CD4-positive, alpha-beta T cell (primary cell): ENCODE results near the gene COL16A1. TPM values are rescaled to one million over a fixed set of nuclear protein-coding genes. Genes with fewer than 3 reads are reported as not detected.

Source experiments
- ATAC-seq: fragments of 200-7000 bp; cut with Tn5 transposase; one replicate; pipeline ENCODE4 v1.10.0; 2022; ENCODE audit warnings: mild to moderate bottlenecking; ENCODE audit not compliant: poor library complexity
- CTCF ChIA-PET: fragments of 350-600 bp; sonication (Branson Sonifier 250); formaldehyde crosslinking; loops from one replicate; lab custom pipeline; 2021; ENCODE audit warnings: antibody characterized with exemption, inconsistent platforms; lab: Charles Lee
- POLR2A ChIA-PET: fragments of 350-600 bp; sonication (Branson Sonifier 250); formaldehyde crosslinking; loops from one replicate; lab custom pipeline; 2021; ENCODE audit warnings: antibody characterized with exemption, inconsistent platforms; lab: Charles Lee
- DNase-seq, 14 experiments: peaks; one replicate each; pipeline ENCODE4 v3.0.0-alpha.2; 2013 to 2020; ENCODE audit warnings: mixed read lengths in 2 of 14
- H3K27ac ChIP-seq, 2 donors: one replicate each; pipeline versions ENCODE4 v1.5.1 to v1.7.0; 2013; ENCODE audit warnings: low read length in 2 of 2, low read depth in 1 of 2, mild to moderate bottlenecking in 1 of 2
- H3K27me3 ChIP-seq, 2 experiments: 1 replicate in 1 of 2; 2 replicates in 1 of 2; pipeline versions ENCODE4 v1.6.1 to v1.7.0; 2013; ENCODE audit warnings: low read length in 2 of 2, control low read depth in 1 of 2, mild to moderate bottlenecking in 1 of 2, moderate library complexity in 1 of 2; ENCODE audit not compliant: insufficient read depth in 2 of 2, control insufficient read depth in 1 of 2
- H3K36me3 ChIP-seq: one replicate; pipeline ENCODE4 v1.6.1; 2013; ENCODE audit warnings: low read length, control low read depth; ENCODE audit not compliant: insufficient read depth
- H3K4me1 ChIP-seq: one replicate; pipeline ENCODE4 v1.6.1; 2013; ENCODE audit warnings: low read length, control low read depth; ENCODE audit not compliant: insufficient read depth
- H3K4me3 ChIP-seq: one replicate; pipeline ENCODE4 v1.5.1; 2013; ENCODE audit warnings: mild to moderate bottlenecking, low read length, moderate library complexity
- H3K9me3 ChIP-seq, 2 experiments: 1 replicate in 1 of 2; 2 replicates in 1 of 2; pipeline versions ENCODE4 v1.6.1 to v1.7.0; 2013; ENCODE audit warnings: low read length in 2 of 2, mild to moderate bottlenecking in 2 of 2, control low read depth in 1 of 2, moderate library complexity in 1 of 2; ENCODE audit not compliant: control insufficient read depth in 1 of 2, insufficient read depth in 1 of 2
- H3K27ac Mint-ChIP-seq: one replicate; pipeline ENCODE4 v1.8.0; 2020; ENCODE audit warnings: mixed read lengths
- H3K27me3 Mint-ChIP-seq: one replicate; pipeline ENCODE4 v1.8.0; 2021; ENCODE audit warnings: mixed read lengths
- H3K36me3 Mint-ChIP-seq: one replicate; pipeline ENCODE4 v1.8.0; 2021; ENCODE audit warnings: low read depth, mixed read lengths
- H3K4me1 Mint-ChIP-seq: one replicate; pipeline ENCODE4 v1.8.0; 2021; ENCODE audit warnings: low read depth, mixed read lengths
- H3K4me3 Mint-ChIP-seq: one replicate; pipeline ENCODE4 v1.8.0; 2020; ENCODE audit warnings: mild to moderate bottlenecking, mixed read lengths
- H3K9me3 Mint-ChIP-seq: one replicate; pipeline ENCODE4 v1.8.0; 2020; ENCODE audit warnings: mixed read lengths
- intact Hi-C, 2 experiments: fragments of 100-400 bp; cut with DNase I in 1 of 2; cut with micrococcal nuclease in 1 of 2; formaldehyde crosslinking; loops; one replicate each; pipeline versions ENCODE4 v1.15.1 to v1.9.0; 2023 to 2025; cut with DNase I, micrococcal nuclease
- total RNA-seq, 174 experiments: library from RNA in 2 of 174; stranded (reverse) in 2 of 174; gene quantifications; one replicate each; pipeline ENCODE4 v1.2.3 and lab custom pipeline; 2021 to 2026
- TF ChIP-seq, protein P1 (sequence below): fragments of 200-600 bp; IDR thresholded peaks from one replicate; pipeline ENCODE4 v1.8.0; 2022; ENCODE audit warnings: antibody characterized with exemption, mild to moderate bottlenecking

Gene COL16A1
- total RNA-seq, 2 experiments from 2014 or later = not detected

GRCh38 chr1:31648190-31648589 is 55.6 kb downstream of the COL16A1 start:
- peaks cover 29% of the 10 kb centered on the region for H3K4me1 Mint-ChIP-seq
- CTCF ChIA-PET = no interaction called here

GRCh38 chr1:31647106-31647505 is 56.7 kb downstream of the COL16A1 start:
- no peaks in the 10 kb centered on the region for H3K9me3 ChIP-seq
- H3K27ac ChIP-seq = no peak overlapping the region
- H3K4me3 ChIP-seq = no peak overlapping the region
- no peak for DNase-seq
- H3K36me3 ChIP-seq = no peaks in the 10 kb centered on the region
- ChIA-PET POLR2A (no interaction called here), CTCF (interaction anchor here (1.4 kb wide), 1 partner anchor 116 kb away, joined by 4 read pairs; no protein-coding TSS in a partner anchor)
- no peaks in the 10 kb centered on the region for H3K9me3 Mint-ChIP-seq
- intact Hi-C loops = loop anchor here in 1 of 2 experiments (5.0 to 10.0 kb wide), 9 partner anchors 352 to 1538 kb away; partner anchors contain the start of genes BSDC1, CCDC28B, DCDC2B and IQCC
- H3K36me3 Mint-ChIP-seq = peaks cover 14% of the 10 kb centered on the region
- TF ChIP-seq, protein P1, sequence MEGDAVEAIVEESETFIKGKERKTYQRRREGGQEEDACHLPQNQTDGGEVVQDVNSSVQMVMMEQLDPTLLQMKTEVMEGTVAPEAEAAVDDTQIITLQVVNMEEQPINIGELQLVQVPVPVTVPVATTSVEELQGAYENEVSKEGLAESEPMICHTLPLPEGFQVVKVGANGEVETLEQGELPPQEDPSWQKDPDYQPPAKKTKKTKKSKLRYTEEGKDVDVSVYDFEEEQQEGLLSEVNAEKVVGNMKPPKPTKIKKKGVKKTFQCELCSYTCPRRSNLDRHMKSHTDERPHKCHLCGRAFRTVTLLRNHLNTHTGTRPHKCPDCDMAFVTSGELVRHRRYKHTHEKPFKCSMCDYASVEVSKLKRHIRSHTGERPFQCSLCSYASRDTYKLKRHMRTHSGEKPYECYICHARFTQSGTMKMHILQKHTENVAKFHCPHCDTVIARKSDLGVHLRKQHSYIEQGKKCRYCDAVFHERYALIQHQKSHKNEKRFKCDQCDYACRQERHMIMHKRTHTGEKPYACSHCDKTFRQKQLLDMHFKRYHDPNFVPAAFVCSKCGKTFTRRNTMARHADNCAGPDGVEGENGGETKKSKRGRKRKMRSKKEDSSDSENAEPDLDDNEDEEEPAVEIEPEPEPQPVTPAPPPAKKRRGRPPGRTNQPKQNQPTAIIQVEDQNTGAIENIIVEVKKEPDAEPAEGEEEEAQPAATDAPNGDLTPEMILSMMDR = no peak
- H3K27me3 ChIP-seq = no peaks in the 10 kb centered on the region
- H3K4me1 ChIP-seq = peaks cover 35% of the 10 kb centered on the region
- ATAC-seq = no peak
- no peaks in the 10 kb centered on the region for H3K27me3 Mint-ChIP-seq
- peak overlapping the region; percentile 99 for H3K4me3 Mint-ChIP-seq
- H3K27ac Mint-ChIP-seq = peak overlapping the region; percentile 100
- H3K4me1 Mint-ChIP-seq = peaks cover 29% of the 10 kb centered on the region

More at GRCh38 chr1:31648190-31648589, 55.6 kb downstream of the COL16A1 start:
- Histone ChIP-seq H3K4me3 (no peak overlapping the region), H3K27me3 (no peaks in the 10 kb centered on the region), H3K9me3 (no peaks in the 10 kb centered on the region), H3K27ac (no peak overlapping the region), H3K4me1 (peaks cover 26% of the 10 kb centered on the region), H3K36me3 (no peaks in the 10 kb centered on the region)
- intact Hi-C loops = loop anchor here in 1 of 2 experiments (5.0 to 10.0 kb wide), 9 partner anchors 353 to 1537 kb away; partner anchors contain the start of genes BSDC1, CCDC28B, DCDC2B and IQCC
- no peak overlapping the region for H3K4me3 Mint-ChIP-seq
- H3K27me3 Mint-ChIP-seq = no peaks in the 10 kb centered on the region
- ATAC-seq (no peak), DNase-seq (no peak)
- POLR2A ChIA-PET = no interaction called here
- H3K36me3 Mint-ChIP-seq = peaks cover 14% of the 10 kb centered on the region
- H3K27ac Mint-ChIP-seq = no peak overlapping the region
- TF ChIP-seq, protein P1 = no peak
- H3K9me3 Mint-ChIP-seq = no peaks in the 10 kb centered on the region

DNA sequence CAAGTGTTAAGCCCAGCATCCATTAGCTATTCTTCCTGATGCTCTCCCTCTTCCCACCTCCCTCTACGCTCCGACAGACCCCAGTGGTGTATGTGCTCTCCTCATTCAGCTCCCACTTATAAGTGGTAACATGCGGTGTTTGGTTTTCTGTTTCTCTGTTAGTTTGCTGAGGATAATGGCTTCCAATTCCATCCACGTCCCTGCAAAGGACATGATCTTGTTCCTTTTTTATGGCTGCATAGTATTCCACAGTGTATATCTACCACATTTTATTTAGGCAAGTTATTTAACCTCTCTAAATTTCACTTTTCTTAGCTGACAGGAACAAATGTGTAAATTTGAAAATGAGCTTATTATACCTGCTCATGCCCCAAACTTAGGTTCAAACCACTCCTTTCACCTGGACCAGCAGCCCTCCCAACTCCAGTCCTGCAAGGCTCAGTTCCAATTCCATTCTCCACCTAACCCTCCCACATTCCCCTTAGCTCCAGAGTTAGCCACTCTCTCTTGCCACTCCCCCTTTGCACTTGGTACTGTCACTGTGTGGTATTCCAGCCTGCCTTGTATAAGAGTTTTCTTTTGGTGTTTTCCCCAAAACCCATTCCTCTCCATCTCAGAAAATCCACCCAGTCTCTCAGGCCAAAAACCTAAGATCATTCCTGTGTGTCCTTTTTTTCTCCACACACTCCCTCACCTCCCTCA is 57.4 kb downstream of the COL16A1 start:
- Mint-ChIP-seq H3K36me3 (peaks cover 14% of the 10 kb centered on the region), H3K9me3 (no peaks in the 10 kb centered on the region), H3K4me1 (peaks cover 29% of the 10 kb centered on the region), H3K27ac (peak overlapping the region; percentile 100), H3K27me3 (no peaks in the 10 kb centered on the region), H3K4me3 (peak overlapping the region; percentile 99)
- ChIA-PET CTCF (interaction anchor here (0.8 to 1.4 kb wide), 2 partner anchors 117 to 143 kb away, joined by 3 to 4 read pairs; no protein-coding TSS in a partner anchor), POLR2A (no interaction called here)
- Histone ChIP-seq H3K27ac (no peak overlapping the region), H3K4me1 (peaks cover 36% of the 10 kb centered on the region), H3K9me3 (no peaks in the 10 kb centered on the region), H3K27me3 (no peaks in the 10 kb centered on the region), H3K4me3 (no peak overlapping the region), H3K36me3 (no peaks in the 10 kb centered on the region)
- ATAC-seq (no peak), DNase-seq (no peak)
- TF ChIP-seq, protein P1 = no peak
- intact Hi-C loops = loop anchor here in 1 of 2 experiments (5.0 to 10.0 kb wide), 9 partner anchors 352 to 1538 kb away; partner anchors contain the start of genes BSDC1, CCDC28B, DCDC2B and IQCC
